ENCODE measurements around the gene LRRC49.

DNA sequence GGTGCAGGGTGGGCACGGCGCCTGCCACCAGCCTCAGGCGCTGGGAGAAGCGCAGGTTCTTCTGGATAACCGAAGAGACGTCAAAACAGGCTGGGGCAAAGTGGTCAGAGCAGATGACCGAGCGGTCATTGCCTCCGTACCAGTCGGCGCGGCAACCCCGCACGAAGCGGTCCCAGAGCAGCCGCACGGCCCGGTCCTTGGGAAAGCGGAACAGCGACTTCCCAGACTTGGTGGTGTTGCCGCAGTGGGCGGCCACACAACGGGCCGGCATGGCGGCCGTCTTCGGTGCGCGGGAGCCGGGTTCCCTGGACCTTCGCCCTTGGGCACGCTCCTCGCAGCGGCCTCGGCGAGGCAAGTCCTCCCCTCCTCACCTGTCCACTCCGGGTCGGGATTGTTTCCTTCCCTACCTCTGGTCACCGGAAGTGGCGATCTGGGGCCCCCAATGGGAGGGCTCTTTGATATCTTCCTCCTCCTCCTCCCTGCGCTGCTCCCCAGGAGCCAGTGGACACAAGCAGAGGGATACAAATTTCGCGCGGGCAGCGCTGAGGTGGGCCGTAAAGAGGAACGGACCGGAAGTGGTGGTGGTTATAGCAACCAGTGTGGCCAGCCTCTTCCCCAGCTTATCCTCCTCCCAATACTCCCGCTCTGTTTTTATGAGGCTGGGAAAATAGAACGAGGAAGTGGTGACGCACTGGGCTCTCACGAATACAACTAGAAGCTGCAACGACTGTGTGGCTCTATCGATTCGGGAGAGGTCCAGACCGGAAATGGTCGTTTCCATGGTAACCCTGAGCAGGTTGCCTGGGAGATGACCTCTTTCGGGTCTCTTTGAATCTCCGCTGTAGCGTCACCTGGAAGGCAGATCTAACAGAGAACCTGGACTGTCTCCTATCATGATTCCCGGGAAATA, at the start of gene LRRC49, which contains the start of gene THAP10:
- TF ChIP-seq, protein P1, sequence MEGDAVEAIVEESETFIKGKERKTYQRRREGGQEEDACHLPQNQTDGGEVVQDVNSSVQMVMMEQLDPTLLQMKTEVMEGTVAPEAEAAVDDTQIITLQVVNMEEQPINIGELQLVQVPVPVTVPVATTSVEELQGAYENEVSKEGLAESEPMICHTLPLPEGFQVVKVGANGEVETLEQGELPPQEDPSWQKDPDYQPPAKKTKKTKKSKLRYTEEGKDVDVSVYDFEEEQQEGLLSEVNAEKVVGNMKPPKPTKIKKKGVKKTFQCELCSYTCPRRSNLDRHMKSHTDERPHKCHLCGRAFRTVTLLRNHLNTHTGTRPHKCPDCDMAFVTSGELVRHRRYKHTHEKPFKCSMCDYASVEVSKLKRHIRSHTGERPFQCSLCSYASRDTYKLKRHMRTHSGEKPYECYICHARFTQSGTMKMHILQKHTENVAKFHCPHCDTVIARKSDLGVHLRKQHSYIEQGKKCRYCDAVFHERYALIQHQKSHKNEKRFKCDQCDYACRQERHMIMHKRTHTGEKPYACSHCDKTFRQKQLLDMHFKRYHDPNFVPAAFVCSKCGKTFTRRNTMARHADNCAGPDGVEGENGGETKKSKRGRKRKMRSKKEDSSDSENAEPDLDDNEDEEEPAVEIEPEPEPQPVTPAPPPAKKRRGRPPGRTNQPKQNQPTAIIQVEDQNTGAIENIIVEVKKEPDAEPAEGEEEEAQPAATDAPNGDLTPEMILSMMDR (IDR thresholded peaks at IDR 0.05; ENCODE audit: insufficient read depth, low read depth, low read length) = no peak
- no peak for TF ChIP-seq EZH2 (IDR thresholded peaks at IDR 0.05; ENCODE audit: insufficient read depth, low read length)

Data from astrocyte (in vitro differentiated cells and primary cell).